ENCODE data around the gene ANK2.

ANK2 gene

DNA sequence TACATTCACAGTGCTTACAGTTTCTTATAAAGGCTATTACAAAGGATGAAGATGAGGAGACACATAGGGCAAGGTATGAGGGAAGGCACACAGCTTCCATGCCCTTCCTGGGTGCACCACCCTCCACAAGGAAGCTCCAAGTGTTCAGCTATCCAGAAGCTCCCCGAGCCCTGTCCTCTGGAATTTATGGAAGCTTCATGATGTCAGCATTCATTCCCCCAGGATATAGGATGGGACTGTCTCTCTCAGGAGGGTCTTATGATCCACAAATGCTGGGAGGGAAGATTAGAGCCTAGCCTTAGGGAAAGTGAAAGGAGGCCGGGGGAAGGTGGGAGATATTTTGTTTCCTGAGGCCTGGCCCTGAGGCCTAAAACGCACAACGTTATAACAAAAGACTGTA lies 236.0 kb downstream of the ANK2 start:
- TF ChIP-seq, protein P1, sequence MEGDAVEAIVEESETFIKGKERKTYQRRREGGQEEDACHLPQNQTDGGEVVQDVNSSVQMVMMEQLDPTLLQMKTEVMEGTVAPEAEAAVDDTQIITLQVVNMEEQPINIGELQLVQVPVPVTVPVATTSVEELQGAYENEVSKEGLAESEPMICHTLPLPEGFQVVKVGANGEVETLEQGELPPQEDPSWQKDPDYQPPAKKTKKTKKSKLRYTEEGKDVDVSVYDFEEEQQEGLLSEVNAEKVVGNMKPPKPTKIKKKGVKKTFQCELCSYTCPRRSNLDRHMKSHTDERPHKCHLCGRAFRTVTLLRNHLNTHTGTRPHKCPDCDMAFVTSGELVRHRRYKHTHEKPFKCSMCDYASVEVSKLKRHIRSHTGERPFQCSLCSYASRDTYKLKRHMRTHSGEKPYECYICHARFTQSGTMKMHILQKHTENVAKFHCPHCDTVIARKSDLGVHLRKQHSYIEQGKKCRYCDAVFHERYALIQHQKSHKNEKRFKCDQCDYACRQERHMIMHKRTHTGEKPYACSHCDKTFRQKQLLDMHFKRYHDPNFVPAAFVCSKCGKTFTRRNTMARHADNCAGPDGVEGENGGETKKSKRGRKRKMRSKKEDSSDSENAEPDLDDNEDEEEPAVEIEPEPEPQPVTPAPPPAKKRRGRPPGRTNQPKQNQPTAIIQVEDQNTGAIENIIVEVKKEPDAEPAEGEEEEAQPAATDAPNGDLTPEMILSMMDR (IDR thresholded peaks at IDR 0.05), result no peak

DNA sequence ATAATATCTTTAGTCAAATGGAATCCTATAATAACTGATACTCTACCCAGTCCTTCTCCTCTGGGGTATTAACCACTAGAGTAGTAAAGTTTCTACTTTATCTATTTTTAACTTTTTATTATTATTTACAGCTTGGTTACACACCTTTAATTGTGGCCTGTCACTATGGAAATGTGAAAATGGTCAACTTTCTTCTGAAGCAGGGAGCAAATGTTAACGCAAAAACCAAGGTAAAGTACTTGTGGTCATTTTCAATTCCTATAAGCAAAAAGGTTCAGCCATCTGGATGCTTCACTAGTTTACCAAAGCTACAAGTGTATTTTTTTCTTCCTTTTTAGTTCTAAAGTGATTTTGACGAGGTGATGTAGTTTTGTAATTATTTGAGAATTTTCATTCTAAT lies 238.8 kb downstream of the ANK2 start:
- TF ChIP-seq, protein P1 (IDR thresholded peaks at IDR 0.05), result no peak
- H3K4me3 ChIP-seq, result no peak overlapping the region
- DNase-seq (ENCODE audit: low spot score), result no peak
- no peak overlapping the region for H3K27ac ChIP-seq

More for the DNA sequence above, 236.0 kb downstream of the ANK2 start:
- no peak for DNase-seq (ENCODE audit: low spot score)
- Histone ChIP-seq H3K27ac (no peak overlapping the region), H3K4me3 (no peak overlapping the region)

DNA sequence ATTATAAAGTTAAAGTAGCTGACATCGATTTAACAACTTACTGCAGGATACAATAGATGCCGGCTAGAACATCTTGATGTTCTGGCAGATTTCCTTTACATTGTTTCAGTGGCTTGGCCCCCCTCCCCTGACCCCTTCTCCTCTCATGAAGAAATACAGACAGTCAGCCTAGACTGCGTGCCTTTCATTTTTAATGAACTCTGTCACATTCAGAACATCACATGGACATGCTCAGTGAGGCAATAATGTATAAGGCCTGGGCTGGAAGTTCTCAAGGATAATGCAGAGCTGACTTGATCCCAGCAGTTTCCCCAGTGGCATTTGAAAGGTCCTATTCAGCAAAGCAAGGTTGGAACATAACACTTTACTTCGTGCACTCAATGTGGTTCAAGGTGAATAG lies 239.2 kb downstream of the ANK2 start:
- Histone ChIP-seq H3K4me3 (no peak overlapping the region), H3K27ac (no peak overlapping the region)
- no peak for DNase-seq (ENCODE audit: low spot score)
- TF ChIP-seq, protein P1 (IDR thresholded peaks at IDR 0.05), result no peak

DNA sequence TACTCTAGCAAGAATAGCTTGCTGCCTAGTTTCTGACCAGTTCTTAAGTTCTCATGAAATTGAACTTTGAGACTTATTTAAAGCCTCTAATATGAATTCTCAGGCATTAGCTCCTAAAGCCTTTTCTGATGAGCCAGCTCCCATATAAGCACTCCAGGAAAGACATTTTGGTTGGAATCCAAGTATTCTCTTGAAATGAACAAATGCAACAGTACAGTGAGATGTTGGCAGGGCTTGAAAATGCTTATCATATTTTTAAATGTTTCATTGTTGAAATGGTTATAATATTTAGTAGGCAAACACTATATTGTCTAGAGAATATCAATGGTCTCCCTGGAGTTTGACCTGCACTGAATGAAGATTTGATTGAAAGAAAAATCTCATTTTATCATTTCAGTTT lies 240.3 kb downstream of the ANK2 start:
- DNase-seq (ENCODE audit: low spot score), result no peak

DNA sequence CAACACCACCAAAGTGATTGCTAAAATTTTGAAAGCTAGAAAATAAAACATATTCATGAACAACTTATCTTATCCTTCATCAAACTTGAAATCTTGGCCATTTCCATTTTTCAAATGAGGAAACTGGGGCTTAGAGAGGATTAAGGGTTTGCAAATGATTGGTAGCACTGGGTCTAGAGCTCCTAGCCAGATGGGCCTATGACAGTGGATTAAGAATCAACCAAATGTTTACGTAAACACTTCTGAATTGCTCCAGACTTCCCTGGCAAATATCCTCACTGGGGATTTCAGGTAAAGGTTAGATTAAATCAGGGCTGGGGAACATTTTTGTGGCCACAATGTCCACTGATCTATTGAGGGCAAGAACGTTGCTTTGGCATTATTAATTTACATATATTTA lies 241.2 kb downstream of the ANK2 start:
- TF ChIP-seq, protein P1 (IDR thresholded peaks at IDR 0.05), result no peak
- no peak overlapping the region for H3K27ac ChIP-seq
- DNase-seq (ENCODE audit: low spot score), result no peak

More for the DNA sequence above, 240.3 kb downstream of the ANK2 start:
- no peak overlapping the region for H3K27ac ChIP-seq
- no peak overlapping the region for H3K4me3 ChIP-seq
- TF ChIP-seq, protein P1 (IDR thresholded peaks at IDR 0.05), result no peak

GRCh38 chr4:113292371-113293042 lies 243.1 kb downstream of the ANK2 start:
- H3K27ac ChIP-seq, result peak overlapping the region; percentile 76 to 82
- no peak for DNase-seq (ENCODE audit: low spot score)
- H3K4me3 ChIP-seq, result peak overlapping the region; percentile 67
- TF ChIP-seq, protein P1 (IDR thresholded peaks at IDR 0.05), result no peak

More for the DNA sequence above, 241.2 kb downstream of the ANK2 start:
- H3K4me3 ChIP-seq, result no peak overlapping the region

- no peak for DNase-seq (ENCODE audit: low spot score)
- Histone ChIP-seq H3K27ac (peak overlapping the region; percentile 76 to 82), H3K4me3 (peak overlapping the region; percentile 67)
- TF ChIP-seq, protein P1 (IDR thresholded peaks at IDR 0.05), result no peak
These were observed 243.6 kb downstream of the ANK2 start for GRCh38 chr4:113293043-113293560.

Data from coronary artery (tissue), 2 donors.